ENCODE measurements around the gene SKIL.

SKIL gene

GRCh38 chr3:170414202-170414663 lies 56.7 kb downstream of the SKIL start:
- H3K27ac ChIP-seq, result no peak overlapping the region
- ChIA-PET CTCF (interaction anchor here (0.5 to 5.9 kb wide), 28 partner anchors 9 to 1493 kb away, joined by 3 to 87 read pairs (median 4); no protein-coding TSS in a partner anchor), POLR2A (ENCODE audit: low non-redundant PET) (no interaction called here)
- TF ChIP-seq CTCF (conservative IDR thresholded peaks at IDR 0.05; ENCODE audit: low read depth), result peak; percentile 98
- peak; percentile 59 for DNase-seq (ENCODE audit: low spot score)

- CTCF ChIA-PET, result interaction anchor here (0.6 to 1.1 kb wide), 3 partner anchors 14 to 394 kb away, joined by 3 to 5 read pairs (median 3); no protein-coding TSS in a partner anchor
- no peak for TF ChIP-seq CTCF (conservative IDR thresholded peaks at IDR 0.05; ENCODE audit: low read depth)
- no peak overlapping the region for H3K27ac ChIP-seq
- POLR2A ChIA-PET (ENCODE audit: low non-redundant PET), result no interaction called here
- DNase-seq (ENCODE audit: low spot score), result no peak
Observed at GRCh38 chr3:170417090-170417489, 59.6 kb downstream of the SKIL start.

GRCh38 chr3:170418422-170419398 lies 61.2 kb downstream of the SKIL start, which contains the start of gene CLDN11:
Gene CLDN11, plus strand, starts transcription at chr3:170418868. Its CDS starts 199 bp downstream, at chr3:170419067.
- DNase-seq (ENCODE audit: low spot score), result peak; percentile 40
- CTCF ChIA-PET, result interaction anchor here (0.6 to 1.1 kb wide), 7 partner anchors 146 to 1437 kb away, joined by 3 to 6 read pairs (median 4); no protein-coding TSS in a partner anchor
- POLR2A ChIA-PET (ENCODE audit: low non-redundant PET), result no interaction called here
- TF ChIP-seq CTCF (conservative IDR thresholded peaks at IDR 0.05; ENCODE audit: low read depth), result 0 out of 2 replicates have a peak, but pooled peaks have one; percentile 7
- H3K27ac ChIP-seq, result peak within 1 kb of the TSS; percentile 49

GRCh38 chr3:170419557-170420087 lies 62.1 kb downstream of the SKIL start:
- ChIA-PET CTCF (interaction anchor here (1.1 kb wide), 1 partner anchor 392 kb away, joined by 4 read pairs; no protein-coding TSS in a partner anchor), POLR2A (ENCODE audit: low non-redundant PET) (no interaction called here)
- DNase-seq (ENCODE audit: low spot score), result no peak
- no peak for TF ChIP-seq CTCF (conservative IDR thresholded peaks at IDR 0.05; ENCODE audit: low read depth)
- H3K27ac ChIP-seq, result peak overlapping the region; percentile 49

- no peak for TF ChIP-seq CTCF (conservative IDR thresholded peaks at IDR 0.05; ENCODE audit: low read depth)
- CTCF ChIA-PET, result no interaction called here
- POLR2A ChIA-PET (ENCODE audit: low non-redundant PET), result no interaction called here
- peak overlapping the region; percentile 49 for H3K27ac ChIP-seq
- DNase-seq (ENCODE audit: low spot score), result no peak
Observed at GRCh38 chr3:170420307-170420821, 62.8 kb downstream of the SKIL start.

GRCh38 chr3:170421111-170421641 lies 63.7 kb downstream of the SKIL start:
- H3K27ac ChIP-seq, result peak overlapping the region; percentile 49
- TF ChIP-seq CTCF (conservative IDR thresholded peaks at IDR 0.05; ENCODE audit: low read depth), result no peak
- DNase-seq (ENCODE audit: low spot score), result no peak
- ChIA-PET POLR2A (ENCODE audit: low non-redundant PET) (no interaction called here), CTCF (no interaction called here)
